Activated T-cell treated with anti-CD3 and anti-CD28 coated beads, Interleukin-2, amount 50 U/mL, for 48 hours (primary cell): Measurements from ENCODE around the gene IFT52.

Experiments used
- DNase-seq, 2 experiments: peaks; one replicate each; pipeline ENCODE4 v3.0.0-alpha.2; 2020

The IFT52 gene

GRCh38 chr20:43590392-43591303 is at the start of gene IFT52:
IFT52 (plus strand) TSS chr20:43590937; CDS start chr20:43594699, 3,762 bp downstream.
- DNase-seq = peak; percentile 88 to 91

GRCh38 chr20:43541214-43541613 is 49.5 kb upstream of the IFT52 start:
- no peak for DNase-seq

DNA sequence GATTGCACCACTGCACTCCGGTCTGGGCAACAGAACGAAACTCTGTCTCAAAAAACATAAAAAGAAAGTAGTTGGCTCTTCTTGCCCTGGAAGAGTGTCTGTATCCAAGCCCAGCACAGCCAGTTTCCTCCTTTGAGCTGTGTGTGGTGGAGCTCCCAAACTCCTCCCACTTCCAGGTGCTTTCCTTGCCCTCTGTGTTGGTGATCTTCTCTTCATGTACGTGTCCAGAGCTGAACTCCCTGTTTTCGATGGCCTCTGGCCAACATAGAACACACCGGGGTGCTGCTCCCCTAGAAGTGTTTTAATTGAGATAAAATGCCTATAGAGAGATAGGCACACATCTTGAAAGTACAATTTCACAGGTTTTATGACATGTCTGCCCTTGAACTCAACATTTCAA is 48.6 kb upstream of the IFT52 start:
- no peak for DNase-seq

DNA sequence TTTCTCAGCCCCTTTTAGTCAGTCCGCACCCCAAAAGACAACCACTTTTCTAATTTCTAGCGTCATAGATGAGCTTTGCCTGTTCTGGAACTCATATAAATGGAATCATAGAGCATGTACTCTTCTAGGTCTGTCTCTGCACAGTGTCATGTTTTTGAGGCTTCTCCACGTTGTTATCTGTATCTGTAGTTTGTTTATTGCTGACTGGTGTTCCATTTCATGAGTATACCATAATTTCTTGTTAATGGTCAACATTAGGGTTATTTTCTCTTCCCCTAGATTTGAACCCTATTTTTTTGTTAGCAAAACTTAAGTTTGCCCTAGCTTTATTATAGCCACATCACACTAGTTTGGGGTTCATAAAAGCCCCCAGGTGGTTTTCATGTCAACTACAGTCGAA is 48.1 kb upstream of the IFT52 start:
- no peak for DNase-seq

GRCh38 chr20:43543138-43543537 is 47.6 kb upstream of the IFT52 start:
- no peak for DNase-seq

DNA sequence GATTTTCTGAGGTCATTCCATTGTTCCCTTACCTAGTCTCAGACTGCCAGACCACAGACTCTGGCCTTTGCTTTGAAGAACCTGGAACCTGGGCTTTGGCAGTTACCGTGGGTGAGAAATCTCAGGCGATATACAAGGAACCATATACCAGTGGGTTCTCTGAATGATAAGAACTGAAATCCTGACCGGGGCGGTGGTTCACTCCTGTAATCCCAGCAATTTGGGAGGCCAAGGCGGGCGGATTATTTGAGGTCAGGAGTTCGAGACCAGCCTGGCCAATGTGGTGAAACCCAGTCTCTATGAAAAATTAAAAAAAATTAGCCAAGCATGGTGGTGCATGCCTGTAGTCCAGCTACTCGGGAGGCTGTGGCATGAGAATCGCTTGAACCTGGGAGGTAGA is 46.2 kb upstream of the IFT52 start:
- DNase-seq = no peak

DNA sequence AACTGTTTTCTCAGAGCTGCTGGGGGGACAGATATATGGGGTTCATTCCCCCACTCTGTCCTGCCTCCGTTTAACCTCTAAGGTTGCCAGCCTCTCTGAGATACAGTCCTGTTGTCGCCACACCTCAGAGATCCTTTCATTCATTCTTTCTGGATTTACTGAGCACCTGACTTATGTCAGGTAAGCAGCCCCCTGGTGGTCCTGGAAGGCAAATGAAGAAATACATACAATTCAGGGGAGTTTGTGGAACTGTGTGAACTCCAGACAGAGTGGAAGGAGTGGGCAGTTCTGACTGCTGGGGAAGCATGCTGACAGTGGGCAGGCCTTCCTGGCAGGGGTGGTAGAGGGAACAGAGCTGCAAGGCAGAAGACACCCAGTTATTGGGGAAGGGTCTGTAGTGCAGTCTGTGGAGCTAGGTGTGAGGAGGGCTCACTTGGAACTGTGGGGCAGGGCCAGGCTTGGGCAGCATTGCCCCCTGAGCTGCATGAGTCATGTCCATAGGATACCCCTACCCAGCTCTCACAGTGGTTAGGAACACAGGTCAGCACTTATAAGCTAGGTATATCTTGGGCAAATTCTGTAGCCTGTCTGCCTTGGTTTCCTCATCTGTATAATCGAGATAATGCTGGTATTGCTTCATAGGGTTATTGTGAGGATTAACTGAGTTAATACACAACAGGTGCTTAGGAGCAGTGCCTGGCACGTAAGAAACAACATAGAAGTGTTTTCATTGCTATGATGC is 44.7 kb upstream of the IFT52 start:
- DNase-seq = no peak

DNA sequence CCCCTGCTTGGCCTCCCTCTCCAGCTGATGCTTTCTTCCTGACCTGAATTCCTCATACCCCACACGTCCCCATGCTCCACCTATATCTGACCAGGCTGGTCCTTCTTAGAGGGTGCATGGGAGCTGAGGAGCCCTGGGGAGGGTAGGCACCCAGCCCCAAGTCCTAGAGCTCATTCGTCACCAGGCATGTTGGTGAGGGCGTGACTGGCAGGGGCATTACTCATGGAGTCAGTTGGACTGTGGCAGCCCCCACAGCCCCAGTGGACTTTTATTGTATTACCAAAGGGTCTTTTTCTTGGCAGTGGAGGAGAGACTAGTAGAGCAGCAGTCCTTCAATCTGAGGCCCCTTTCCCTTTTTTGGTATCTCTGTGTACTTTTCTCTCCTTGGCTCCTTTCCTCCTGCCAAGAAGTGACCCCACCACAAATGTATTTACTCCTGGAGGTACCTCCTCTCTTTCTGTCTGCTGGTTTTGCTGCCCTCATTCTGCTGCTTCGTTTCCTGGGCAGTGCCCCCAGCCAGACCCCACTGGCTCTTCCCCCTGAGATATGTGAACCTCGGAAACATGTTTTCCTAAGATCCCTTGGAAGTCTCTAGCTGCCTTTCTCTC is 42.4 kb upstream of the IFT52 start:
- DNase-seq = no peak

GRCh38 chr20:43549416-43550065 is 41.2 kb upstream of the IFT52 start:
- no peak for DNase-seq

GRCh38 chr20:43550456-43550855 is 40.3 kb upstream of the IFT52 start:
- no peak for DNase-seq

GRCh38 chr20:43554369-43554768 is 36.4 kb upstream of the IFT52 start:
- DNase-seq = no peak

DNA sequence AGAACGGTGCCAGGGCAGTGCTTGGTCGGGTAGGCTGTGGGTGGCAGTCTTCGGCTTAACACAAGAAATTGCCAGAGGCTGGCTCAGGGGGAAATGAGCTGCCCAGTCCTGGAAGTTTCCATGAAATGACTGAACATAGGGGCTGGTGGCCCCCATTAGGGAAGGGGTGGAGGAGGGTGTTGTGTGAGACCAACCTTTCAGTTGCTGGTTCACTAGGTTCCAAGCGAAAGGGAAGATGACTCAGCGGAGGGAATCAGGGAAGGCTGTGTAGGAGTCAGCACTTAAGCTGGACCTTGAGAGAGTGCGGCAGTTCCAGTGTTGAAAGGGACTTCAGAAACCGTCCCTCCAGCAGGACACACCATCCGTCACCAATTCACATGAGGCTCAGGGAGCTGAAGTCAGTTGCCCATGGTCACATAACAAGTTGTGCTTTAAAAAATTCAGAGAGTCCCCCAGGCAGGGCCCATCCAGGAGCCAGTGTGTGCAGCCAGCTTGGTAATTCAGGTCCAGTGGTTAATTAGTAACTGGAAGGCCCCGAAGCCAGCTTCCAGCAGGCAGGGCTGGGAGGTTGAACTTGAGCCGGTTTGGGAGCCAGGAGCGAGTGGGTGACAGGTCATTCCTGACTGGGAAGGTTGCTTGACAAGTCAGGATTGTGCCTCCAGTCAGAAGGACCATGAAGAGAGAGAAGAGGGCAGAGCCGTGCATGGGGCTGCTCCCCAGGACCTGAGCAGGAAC is 32.2 kb upstream of the IFT52 start, which contains the start of gene SGK2:
TSS of gene SGK2 (plus strand) at position 616 of the 735 bp plus-strand sequence. CDS start 7,469 bp downstream, outside the sequence.
- no peak for DNase-seq

GRCh38 chr20:43559147-43559987 is 31.4 kb upstream of the IFT52 start:
- no peak for DNase-seq

DNA sequence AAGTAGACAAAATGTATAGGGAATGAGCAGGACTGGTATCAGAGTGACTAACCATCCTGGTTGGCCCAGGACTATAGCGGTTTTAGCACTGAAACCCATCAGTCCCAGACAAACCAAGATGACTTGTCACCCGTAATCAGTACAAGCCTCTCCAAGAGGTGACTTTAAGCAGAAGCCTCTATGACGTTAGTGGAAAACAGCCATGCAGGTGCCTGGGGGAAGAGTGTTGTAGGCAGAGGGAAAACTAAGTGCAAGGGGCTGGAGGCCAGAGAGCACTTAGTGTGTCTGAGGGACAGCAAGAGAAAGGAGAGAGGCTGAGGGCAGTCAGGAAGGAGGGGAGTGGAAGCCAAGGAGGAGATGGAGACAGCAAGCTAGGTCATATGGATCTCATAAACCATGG is 29.8 kb upstream of the IFT52 start:
- DNase-seq = no peak

DNA sequence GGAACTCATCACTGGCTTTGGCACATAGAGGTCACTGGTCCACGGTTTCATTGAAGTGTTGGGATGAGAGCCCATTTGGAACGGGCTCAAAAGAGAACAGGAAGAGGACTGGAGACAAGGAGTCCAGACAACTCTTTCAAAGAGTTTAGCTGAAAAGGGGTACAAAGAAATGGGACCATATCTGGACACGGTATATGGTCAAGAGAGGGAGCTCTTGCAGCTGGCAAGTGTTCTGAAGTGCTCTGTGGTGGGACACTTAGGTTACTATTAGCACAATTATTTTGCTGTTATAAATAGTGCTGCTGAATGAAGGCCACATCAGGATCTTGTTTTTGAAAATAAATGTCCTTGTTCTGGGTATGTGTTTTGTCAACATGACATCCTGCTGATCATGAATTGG is 27.3 kb upstream of the IFT52 start:
- DNase-seq = no peak

DNA sequence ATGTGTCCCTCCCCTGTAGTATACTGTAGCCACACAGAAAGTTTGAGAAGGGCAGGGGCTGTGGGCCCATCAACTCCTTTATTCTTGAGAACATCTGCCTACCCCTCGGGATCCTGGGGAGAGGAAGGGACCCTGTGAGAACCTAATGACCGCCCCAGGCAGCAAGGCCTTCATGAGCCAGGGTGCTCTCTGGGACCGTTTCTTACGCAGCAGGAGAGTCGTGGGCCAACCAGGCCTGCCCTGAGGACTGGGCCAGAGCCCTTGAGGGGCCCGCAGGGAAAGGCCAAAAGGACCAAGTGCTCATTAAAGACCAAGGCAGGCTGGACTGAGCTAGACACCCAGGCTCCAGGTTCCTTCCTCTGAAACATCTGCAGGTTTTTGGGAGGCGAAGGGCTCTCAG is 26.7 kb upstream of the IFT52 start:
- DNase-seq = no peak

GRCh38 chr20:43564455-43564854 is 26.3 kb upstream of the IFT52 start:
- DNase-seq = no peak

GRCh38 chr20:43564993-43565757 is 25.6 kb upstream of the IFT52 start:
- no peak for DNase-seq

GRCh38 chr20:43565758-43566104 is 25.0 kb upstream of the IFT52 start:
- no peak for DNase-seq

GRCh38 chr20:43567477-43567876 is 23.3 kb upstream of the IFT52 start:
- no peak for DNase-seq

- no peak for DNase-seq
Observed at GRCh38 chr20:43568706-43569105, 22.0 kb upstream of the IFT52 start.
